Vagina (tissue), 2 donors: ENCODE data around the gene ATP2B2. TPM values are rescaled to one million over a fixed set of nuclear protein-coding genes. Genes with fewer than 3 reads are reported as not detected.

Experiments
- DNase-seq, 2 donors: peaks; one replicate each; pipeline ENCODE4 v3.0.0-alpha.2; 2017; ENCODE audit errors: extremely low spot score in 2 of 2
- H3K27ac ChIP-seq: fragments of 200-600 bp; sonication (generic); one replicate; pipeline ENCODE4 v1.5.1; 2019
- H3K27me3 ChIP-seq: fragments of 200-600 bp; sonication (generic); one replicate; pipeline ENCODE4 v1.5.1; 2019
- H3K36me3 ChIP-seq, 2 donors: fragments of 200-600 bp; sonication (generic); one replicate each; pipeline ENCODE4 v1.5.1; 2017 to 2019
- H3K4me1 ChIP-seq: fragments of 200-600 bp; sonication (generic); one replicate; pipeline ENCODE4 v1.5.1; 2019
- H3K4me3 ChIP-seq, 2 donors: fragments of 200-600 bp; sonication (generic); 1 replicate in 1 of 2; 2 replicates in 1 of 2; pipeline ENCODE4 v1.5.1; 2016 to 2019
- H3K9me3 ChIP-seq: fragments of 200-600 bp; sonication (generic); one replicate; pipeline ENCODE4 v1.5.1; 2019
- CTCF ChIP-seq, 3 experiments: fragments of 450-650 bp in 2 of 3; fragments of 200-600 bp in 1 of 3; sonication (generic) in 1 of 3; IDR thresholded peaks; one replicate each; pipeline ENCODE4 v1.5.1; 2017 to 2019; ENCODE audit warnings: antibody characterized with exemption in 3 of 3, mild to moderate bottlenecking in 2 of 3, moderate library complexity in 2 of 3
- POLR2A ChIP-seq, 2 donors: fragments of 450-650 bp; IDR thresholded peaks; one replicate each; pipeline ENCODE4 v1.6.1; 2017; ENCODE audit warnings: antibody characterized with exemption in 2 of 2, mild to moderate bottlenecking in 2 of 2, moderate library complexity in 2 of 2
- POLR2AphosphoS5 ChIP-seq, 2 donors: sonication (generic); formaldehyde crosslinking; IDR thresholded peaks; one replicate each; pipeline ENCODE4 v1.9.0; 2017; ENCODE audit warnings: antibody characterized with exemption in 2 of 2, mild to moderate bottlenecking in 2 of 2, low read depth in 1 of 2; ENCODE audit not compliant: insufficient read depth in 1 of 2
- intact Hi-C: fragments of 100-400 bp; cut with DNase I; formaldehyde crosslinking; loops from one replicate; pipeline ENCODE4 v1.15.1; 2023
- total RNA-seq: library from RNA; depleted of rRNA; stranded (reverse); fragments of >200 nt; gene quantifications from one replicate; pipeline ENCODE4 v1.2.3, GENCODE V29; 2016

Gene ATP2B2
- total RNA-seq, 1 donor from 2014 or later = 0.25 TPM

- Histone ChIP-seq H3K4me3 (no peak overlapping the region), H3K9me3 (no peaks in the 10 kb centered on the region), H3K27me3 (no peaks in the 10 kb centered on the region), H3K36me3 (no peaks in the 10 kb centered on the region), H3K27ac (no peak overlapping the region), H3K4me1 (no peaks in the 10 kb centered on the region)
- TF ChIP-seq CTCF (IDR thresholded peaks at IDR 0.05) (no peak), POLR2AphosphoS5 (IDR thresholded peaks at IDR 0.05; ENCODE audit: insufficient read depth in 1 of 2, low read depth in 1 of 2) (no peak), POLR2A (IDR thresholded peaks at IDR 0.05) (no peak)
- DNase-seq = no peak
- intact Hi-C loops = no loop called here
These were observed 58.3 kb downstream of the ATP2B2 start for GRCh38 chr3:10447110-10447509.

- Histone ChIP-seq H3K36me3 (no peaks in the 10 kb centered on the region), H3K27ac (no peak overlapping the region), H3K27me3 (no peaks in the 10 kb centered on the region), H3K9me3 (no peaks in the 10 kb centered on the region), H3K4me3 (no peak overlapping the region), H3K4me1 (no peaks in the 10 kb centered on the region)
- no peak for DNase-seq
- TF ChIP-seq POLR2A (IDR thresholded peaks at IDR 0.05) = no peak
- intact Hi-C loops = no loop called here
These were observed 59.7 kb downstream of the ATP2B2 start for GRCh38 chr3:10445561-10446175.

GRCh38 chr3:10444511-10444910 lies 60.9 kb downstream of the ATP2B2 start:
- H3K27me3 ChIP-seq = no peaks in the 10 kb centered on the region
- no peaks in the 10 kb centered on the region for H3K9me3 ChIP-seq
- H3K4me3 ChIP-seq = no peak overlapping the region
- no peak overlapping the region for H3K27ac ChIP-seq
- no peak for DNase-seq
- H3K4me1 ChIP-seq = no peaks in the 10 kb centered on the region
- H3K36me3 ChIP-seq = no peaks in the 10 kb centered on the region
- intact Hi-C loops = no loop called here
- TF ChIP-seq POLR2AphosphoS5 (IDR thresholded peaks at IDR 0.05; ENCODE audit: insufficient read depth in 1 of 2, low read depth in 1 of 2) (no peak), CTCF (IDR thresholded peaks at IDR 0.05) (no peak), POLR2A (IDR thresholded peaks at IDR 0.05) (no peak)

GRCh38 chr3:10444110-10444429 lies 61.3 kb downstream of the ATP2B2 start:
- intact Hi-C loops = no loop called here

GRCh38 chr3:10443272-10444109 lies 61.9 kb downstream of the ATP2B2 start:
- DNase-seq = no peak
- Histone ChIP-seq H3K27ac (no peak overlapping the region), H3K36me3 (no peaks in the 10 kb centered on the region), H3K27me3 (no peaks in the 10 kb centered on the region), H3K4me1 (no peaks in the 10 kb centered on the region), H3K9me3 (no peaks in the 10 kb centered on the region), H3K4me3 (no peak overlapping the region)
- intact Hi-C loops = no loop called here
- TF ChIP-seq POLR2AphosphoS5 (IDR thresholded peaks at IDR 0.05; ENCODE audit: insufficient read depth in 1 of 2, low read depth in 1 of 2) (no peak), CTCF (IDR thresholded peaks at IDR 0.05) (no peak), POLR2A (IDR thresholded peaks at IDR 0.05) (no peak)

More at GRCh38 chr3:10444110-10444429, 61.3 kb downstream of the ATP2B2 start:
- no peaks in the 10 kb centered on the region for H3K4me1 ChIP-seq
- DNase-seq = no peak
- TF ChIP-seq POLR2A (IDR thresholded peaks at IDR 0.05) (no peak), CTCF (IDR thresholded peaks at IDR 0.05) (no peak)
- H3K27ac ChIP-seq = no peak overlapping the region
- H3K4me3 ChIP-seq = no peak overlapping the region
- H3K27me3 ChIP-seq = no peaks in the 10 kb centered on the region
- no peaks in the 10 kb centered on the region for H3K36me3 ChIP-seq
- H3K9me3 ChIP-seq = no peaks in the 10 kb centered on the region
